OCI-LY7 (cell line): Measurements from ENCODE around the gene AFDN.

Experiments used
- EZH2phosphoT487 ChIP-seq: fragments of 200-600 bp; sonication (generic); IDR thresholded peaks from 2 replicates; pipeline ENCODE4 v1.6.1; 2018; ENCODE audit warnings: low read depth, borderline replicate concordance, mild to moderate bottlenecking, mixed run types, antibody characterized with exemption, low read length, moderate library complexity, mixed read lengths
- TF ChIP-seq, protein P1 (sequence below): fragments of 200-600 bp; sonication (generic); conservative IDR thresholded peaks from 2 replicates; pipeline ENCODE4 v1.5.1; 2014; ENCODE audit warnings: mild to moderate bottlenecking, antibody characterized with exemption, low read length, moderate library complexity, mixed read lengths

- TF ChIP-seq, protein P1, sequence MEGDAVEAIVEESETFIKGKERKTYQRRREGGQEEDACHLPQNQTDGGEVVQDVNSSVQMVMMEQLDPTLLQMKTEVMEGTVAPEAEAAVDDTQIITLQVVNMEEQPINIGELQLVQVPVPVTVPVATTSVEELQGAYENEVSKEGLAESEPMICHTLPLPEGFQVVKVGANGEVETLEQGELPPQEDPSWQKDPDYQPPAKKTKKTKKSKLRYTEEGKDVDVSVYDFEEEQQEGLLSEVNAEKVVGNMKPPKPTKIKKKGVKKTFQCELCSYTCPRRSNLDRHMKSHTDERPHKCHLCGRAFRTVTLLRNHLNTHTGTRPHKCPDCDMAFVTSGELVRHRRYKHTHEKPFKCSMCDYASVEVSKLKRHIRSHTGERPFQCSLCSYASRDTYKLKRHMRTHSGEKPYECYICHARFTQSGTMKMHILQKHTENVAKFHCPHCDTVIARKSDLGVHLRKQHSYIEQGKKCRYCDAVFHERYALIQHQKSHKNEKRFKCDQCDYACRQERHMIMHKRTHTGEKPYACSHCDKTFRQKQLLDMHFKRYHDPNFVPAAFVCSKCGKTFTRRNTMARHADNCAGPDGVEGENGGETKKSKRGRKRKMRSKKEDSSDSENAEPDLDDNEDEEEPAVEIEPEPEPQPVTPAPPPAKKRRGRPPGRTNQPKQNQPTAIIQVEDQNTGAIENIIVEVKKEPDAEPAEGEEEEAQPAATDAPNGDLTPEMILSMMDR: no peak
- TF ChIP-seq EZH2phosphoT487: no peak
These were observed 30.9 kb upstream of the AFDN start for GRCh38 chr6:167795874-167796191.
